HG02973 (cell line): ENCODE results near the gene PCDHA1.
"Not testable (repeated sequence)": the region's sequence is repeated elsewhere in the genome, so short reads cannot be mapped to it uniquely, and the experiment has no call there.

Source experiments
- ATAC-seq: cut with Tn5 transposase; IDR thresholded peaks from one replicate; pipeline ENCODE4 v1.9.1; 2021; ENCODE audit warnings: moderate library complexity; ENCODE audit not compliant: unreplicated experiment

PCDHA1 gene

DNA sequence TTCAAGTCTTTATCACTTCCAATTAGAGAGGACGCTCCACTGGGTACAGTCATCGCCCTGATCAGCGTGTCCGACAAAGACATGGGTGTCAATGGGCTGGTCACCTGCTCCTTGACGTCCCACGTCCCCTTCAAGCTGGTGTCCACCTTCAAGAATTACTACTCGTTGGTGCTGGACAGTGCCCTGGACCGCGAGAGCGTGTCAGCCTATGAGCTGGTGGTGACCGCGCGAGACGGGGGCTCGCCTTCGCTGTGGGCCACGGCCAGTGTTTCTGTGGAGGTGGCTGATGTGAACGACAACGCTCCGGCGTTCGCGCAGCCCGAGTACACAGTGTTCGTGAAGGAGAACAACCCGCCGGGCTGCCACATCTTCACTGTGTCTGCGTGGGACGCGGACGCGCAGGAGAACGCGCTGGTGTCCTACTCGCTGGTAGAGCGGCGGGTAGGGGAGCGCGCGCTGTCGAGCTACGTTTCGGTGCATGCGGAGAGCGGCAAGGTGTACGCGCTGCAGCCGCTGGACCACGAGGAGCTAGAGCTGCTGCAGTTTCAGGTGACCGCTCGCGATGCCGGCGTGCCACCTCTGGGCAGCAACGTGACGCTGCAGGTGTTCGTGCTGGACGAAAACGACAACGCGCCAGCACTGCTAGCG, 22.4 kb downstream of the PCDHA1 start:
- not testable (repeated sequence) for ATAC-seq

DNA sequence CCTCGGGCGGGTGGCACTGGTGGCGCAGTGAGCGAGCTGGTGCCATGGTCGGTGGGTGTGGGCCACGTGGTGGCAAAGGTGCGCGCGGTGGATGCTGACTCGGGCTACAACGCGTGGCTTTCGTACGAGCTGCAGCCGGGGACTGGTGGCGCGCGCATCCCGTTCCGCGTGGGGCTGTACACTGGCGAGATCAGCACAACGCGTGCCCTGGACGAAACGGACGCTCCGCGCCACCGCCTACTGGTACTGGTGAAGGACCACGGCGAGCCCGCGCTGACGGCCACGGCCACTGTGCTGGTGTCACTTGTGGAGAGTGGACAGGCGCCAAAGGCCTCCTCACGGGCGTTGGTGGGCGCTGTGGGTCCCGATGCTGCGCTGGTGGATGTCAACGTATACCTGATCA, 22.9 kb downstream of the PCDHA1 start:
- ATAC-seq = no peak

DNA sequence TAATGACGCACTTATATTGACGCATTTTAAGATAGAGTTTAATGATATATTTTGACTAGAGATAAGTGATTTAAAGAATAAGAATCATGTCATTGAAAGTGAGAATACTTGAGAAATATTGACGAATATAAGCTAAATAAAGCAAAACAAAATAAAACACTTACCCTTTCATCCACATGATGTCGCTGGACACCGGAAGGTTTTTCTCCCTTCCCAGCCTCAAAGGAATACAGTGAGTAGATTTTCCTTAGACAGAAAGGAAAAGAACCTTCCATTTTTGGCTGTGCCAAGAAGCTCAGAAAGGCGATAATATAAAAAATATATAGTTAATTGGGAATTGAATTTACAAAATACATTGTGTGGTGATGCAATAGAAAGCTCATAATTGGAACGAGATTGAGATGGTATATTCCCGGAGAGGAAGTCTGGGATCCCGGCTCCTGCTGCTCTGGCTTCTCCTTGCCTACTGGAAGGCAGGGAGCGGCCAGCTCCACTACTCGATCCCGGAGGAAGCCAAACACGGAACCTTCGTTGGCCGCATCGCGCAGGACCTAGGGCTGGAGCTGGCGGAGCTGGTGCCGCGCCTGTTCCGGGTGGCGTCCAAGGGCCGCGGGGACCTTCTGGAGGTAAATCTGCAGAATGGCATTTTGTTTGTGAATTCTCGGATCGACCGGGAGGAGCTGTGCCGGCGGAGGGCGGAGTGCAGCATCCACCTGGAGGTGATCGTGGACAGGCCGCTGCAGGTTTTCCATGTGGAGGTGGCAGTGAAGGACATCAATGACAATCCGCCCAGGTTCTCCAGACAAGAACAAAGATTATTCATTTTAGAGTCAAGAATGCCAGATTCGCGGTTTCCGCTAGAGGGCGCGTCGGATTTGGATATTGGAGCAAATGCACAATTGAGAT, 35.7 kb downstream of the PCDHA1 start, which contains the start of gene PCDHA5:
PCDHA5 (plus strand) TSS at position 239 of the 906 bp plus-strand sequence.
- no peak for ATAC-seq

DNA sequence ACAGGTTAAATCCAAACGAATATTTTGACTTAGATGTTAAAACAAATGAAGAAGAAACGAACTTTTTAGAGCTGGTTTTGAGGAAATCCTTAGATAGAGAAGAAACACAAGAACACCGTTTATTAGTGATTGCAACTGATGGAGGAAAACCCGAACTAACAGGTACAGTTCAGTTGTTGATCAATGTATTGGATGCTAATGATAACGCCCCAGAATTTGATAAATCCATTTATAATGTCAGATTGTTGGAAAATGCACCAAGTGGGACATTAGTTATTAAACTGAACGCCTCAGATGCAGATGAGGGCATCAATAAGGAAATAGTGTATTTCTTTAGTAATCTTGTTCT, 36.3 kb downstream of the PCDHA1 start:
- ATAC-seq = no peak

DNA sequence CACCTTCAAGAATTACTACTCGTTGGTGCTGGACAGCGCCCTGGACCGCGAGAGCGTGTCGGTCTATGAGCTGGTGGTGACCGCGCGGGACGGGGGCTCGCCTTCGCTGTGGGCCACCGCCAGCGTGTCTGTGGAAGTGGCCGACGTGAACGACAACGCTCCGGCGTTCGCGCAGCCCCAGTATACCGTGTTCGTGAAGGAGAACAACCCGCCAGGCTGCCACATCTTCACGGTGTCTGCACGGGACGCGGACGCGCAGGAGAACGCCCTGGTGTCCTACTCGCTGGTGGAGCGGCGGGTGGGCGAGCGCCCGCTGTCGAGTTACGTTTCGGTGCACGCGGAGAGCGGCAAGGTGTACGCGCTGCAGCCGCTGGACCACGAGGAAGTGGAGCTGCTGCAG, 37.0 kb downstream of the PCDHA1 start:
- ATAC-seq = not testable (repeated sequence)

DNA sequence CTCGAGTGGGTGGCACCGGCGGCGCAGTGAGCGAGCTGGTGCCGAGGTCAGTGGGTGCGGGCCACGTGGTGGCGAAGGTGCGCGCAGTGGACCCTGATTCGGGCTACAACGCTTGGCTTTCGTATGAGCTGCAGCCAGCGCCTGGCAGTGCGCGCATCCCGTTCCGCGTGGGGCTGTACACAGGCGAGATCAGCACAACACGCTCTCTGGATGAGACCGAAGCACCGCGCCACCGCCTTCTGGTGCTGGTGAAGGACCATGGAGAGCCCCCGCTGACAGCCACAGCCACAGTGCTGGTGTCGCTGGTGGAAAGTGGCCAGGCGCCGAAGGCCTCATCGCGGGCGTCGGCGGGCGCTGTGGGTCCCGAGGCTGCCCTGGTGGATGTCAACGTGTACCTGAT, 37.5 kb downstream of the PCDHA1 start:
- ATAC-seq = no peak

DNA sequence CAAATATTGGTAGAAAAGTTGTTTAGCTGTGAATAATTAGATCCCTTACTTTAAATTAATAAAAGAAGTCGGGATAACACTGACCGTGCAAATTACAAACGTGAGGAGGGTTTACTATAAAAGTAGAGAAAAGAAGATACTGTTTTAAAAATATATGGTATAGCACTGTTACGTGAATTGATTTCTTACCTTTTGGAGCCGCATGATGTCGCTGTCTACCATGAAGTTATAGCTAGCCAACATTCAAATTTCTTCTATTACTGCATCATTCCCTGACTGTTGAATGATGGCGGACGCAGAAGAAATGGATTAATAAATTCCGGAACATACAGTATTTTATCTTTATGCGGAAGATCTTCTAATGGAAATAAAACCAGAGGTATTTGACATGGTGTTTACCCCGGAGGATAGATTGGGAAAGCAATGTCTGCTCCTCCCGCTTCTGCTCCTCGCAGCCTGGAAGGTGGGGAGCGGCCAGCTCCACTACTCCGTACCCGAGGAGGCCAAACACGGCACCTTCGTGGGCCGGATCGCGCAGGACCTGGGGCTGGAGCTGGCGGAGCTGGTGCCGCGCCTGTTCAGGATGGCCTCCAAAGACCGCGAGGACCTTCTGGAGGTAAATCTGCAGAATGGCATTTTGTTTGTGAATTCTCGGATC, 41.9 kb downstream of the PCDHA1 start, which contains the start of gene PCDHA6:
PCDHA6 (plus strand) TSS at position 257 of the 658 bp plus-strand sequence; CDS start at position 389, 132 bp downstream.
- no peak for ATAC-seq

DNA sequence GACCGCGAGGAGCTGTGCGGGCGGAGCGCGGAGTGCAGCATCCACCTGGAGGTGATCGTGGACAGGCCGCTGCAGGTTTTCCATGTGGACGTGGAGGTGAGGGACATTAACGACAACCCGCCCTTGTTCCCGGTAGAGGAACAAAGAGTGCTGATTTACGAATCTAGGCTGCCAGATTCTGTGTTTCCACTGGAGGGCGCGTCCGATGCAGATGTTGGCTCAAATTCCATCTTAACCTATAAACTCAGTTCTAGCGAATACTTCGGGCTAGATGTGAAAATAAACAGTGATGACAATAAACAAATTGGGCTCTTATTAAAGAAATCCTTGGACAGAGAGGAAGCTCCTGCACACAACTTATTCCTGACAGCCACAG, 42.4 kb downstream of the PCDHA1 start:
- no peak for ATAC-seq

DNA sequence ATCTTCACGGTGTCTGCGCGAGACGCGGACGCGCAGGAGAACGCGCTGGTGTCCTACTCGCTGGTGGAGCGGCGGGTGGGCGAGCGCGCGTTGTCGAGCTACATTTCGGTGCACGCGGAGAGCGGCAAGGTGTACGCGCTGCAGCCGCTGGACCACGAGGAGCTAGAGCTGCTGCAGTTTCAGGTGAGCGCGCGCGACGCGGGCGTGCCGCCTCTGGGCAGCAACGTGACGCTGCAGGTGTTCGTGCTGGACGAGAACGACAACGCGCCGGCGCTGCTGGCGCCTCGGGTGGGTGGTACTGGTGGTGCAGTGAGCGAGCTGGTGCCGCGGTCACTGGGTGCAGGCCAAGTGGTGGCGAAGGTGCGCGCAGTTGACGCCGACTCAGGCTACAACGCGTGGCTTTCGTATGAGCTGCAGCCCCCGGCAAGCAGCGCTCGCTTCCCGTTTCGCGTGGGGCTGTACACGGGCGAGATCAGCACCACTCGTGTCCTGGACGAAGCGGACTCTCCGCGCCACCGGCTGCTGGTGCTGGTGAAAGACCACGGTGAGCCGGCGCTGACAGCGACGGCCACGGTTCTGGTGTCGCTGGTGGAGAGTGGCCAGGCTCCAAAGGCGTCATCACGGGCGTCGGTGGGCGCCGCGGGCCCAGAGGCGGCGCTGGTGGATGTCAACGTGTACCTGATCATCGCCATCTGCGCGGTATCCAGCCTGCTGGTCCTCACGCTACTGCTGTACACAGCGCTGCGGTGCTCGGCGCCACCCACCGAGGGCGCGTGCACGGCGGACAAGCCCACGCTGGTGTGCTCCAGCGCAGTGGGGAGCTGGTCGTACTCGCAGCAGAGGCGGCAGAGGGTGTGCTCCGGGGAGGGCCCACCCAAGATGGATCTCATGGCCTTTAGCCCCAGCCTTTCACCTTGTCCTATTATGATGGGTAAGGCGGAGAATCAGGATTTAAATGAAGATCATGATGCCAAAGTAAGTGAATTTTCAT, 43.9 kb downstream of the PCDHA1 start:
- not testable (repeated sequence) for ATAC-seq

DNA sequence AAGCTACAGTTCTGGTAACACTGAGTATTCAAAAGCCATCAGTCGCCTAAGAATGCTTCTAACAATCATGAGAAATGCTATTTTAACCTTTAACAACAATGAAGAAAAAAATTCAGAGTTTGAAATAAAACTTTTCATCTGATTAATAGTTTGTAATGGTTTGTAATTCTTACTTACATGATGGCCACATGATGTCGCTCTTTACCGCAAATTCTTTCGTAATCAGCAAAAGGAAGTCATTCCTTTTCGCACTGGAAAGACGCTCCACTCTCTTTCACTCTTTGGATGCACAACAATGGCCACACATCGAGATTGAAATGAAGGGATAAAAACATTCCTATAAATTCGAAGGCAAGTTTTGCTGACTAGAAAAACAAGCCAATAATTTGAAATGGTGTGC, 48.1 kb downstream of the PCDHA1 start, which contains the start of gene PCDHA7:
PCDHA7 (plus strand) TSS at position 277 of the 400 bp plus-strand sequence; CDS start at position 392, 115 bp downstream.
- ATAC-seq = no peak

DNA sequence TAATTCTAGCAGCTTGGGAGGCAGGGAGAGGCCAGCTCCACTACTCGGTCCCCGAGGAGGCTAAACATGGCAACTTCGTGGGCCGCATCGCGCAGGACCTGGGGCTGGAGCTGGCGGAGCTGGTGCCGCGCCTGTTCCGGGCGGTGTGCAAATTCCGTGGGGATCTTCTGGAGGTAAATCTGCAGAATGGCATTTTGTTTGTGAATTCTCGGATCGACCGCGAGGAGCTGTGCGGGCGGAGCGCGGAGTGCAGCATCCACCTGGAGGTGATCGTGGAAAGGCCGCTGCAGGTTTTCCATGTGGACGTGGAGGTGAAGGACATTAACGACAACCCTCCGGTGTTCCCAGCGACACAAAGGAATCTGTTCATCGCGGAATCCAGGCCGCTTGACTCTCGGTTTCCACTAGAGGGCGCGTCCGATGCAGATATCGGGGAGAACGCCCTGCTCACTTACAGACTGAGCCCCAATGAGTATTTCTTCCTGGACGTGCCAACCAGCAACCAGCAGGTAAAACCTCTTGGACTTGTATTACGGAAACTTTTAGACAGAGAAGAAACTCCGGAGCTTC, 48.6 kb downstream of the PCDHA1 start:
- ATAC-seq = not testable (repeated sequence)

DNA sequence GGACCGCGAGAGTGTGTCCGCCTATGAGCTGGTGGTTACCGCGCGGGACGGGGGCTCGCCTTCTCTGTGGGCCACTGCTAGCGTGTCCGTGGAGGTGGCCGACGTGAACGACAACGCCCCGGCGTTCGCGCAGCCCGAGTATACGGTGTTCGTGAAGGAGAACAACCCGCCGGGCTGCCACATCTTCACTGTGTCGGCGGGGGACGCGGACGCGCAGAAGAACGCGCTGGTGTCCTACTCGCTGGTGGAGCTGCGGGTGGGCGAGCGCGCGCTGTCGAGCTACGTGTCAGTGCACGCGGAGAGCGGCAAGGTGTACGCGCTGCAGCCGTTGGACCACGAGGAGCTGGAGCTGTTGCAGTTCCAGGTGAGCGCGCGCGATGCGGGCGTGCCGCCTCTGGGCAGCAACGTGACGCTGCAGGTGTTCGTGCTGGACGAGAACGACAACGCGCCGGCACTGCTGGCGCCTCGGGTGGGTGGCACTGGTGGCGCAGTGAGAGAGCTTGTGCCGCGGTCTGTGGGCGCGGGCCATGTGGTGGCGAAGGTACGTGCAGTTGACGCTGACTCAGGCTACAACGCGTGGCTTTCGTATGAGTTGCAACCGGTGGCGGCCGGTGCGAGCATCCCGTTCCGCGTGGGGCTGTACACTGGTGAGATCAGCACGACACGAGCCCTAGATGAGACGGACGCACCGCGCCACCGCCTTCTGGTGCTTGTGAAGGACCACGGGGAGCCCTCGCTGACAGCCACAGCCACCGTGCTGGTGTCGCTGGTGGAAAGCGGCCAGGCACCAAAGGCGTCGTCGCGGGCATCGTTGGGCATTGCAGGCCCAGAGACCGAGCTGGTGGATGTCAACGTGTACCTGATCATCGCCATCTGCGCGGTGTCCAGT, 49.9 kb downstream of the PCDHA1 start:
- no peak for ATAC-seq

DNA sequence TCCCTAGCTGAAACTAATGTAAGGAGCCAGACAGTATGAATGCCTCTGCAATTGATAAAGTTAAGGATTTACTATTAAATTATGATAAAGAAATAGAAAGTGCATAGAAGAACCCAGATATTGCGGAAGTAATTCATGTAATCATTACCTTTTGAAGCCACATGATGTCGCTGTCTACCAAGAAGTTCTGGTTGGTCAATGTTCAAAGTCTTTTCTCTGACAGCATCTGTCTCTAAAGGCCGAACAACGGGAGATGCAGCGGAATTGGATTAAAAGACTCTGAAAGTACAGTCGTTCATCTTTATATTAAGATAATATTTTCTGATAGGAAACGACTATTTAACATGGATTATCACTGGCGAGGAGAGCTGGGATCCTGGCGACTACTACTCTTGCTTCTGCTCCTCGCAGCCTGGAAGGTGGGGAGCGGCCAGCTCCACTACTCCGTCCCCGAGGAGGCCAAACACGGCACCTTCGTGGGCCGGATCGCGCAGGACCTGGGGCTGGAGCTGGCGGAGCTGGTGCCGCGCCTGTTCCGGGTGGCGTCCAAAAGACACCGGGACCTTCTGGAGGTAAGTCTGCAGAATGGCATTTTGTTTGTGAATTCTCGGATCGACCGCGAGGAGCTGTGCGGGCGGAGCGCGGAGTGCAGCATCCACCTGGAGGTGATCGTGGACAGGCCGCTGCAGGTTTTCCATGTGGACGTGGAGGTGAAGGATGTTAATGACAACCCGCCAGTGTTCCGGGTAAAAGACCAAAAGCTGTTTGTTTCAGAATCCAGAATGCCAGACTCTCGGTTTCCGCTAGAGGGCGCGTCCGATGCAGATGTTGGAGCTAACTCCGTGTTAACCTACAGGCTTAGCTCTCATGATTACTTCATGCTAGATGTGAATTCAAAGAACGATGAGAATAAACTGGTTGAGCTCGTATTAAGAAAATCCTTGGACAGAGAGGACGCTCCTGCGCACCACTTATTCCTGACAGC, 55.3 kb downstream of the PCDHA1 start, which contains the start of gene PCDHA8:
PCDHA8 (plus strand) TSS at position 210 of the 985 bp plus-strand sequence; CDS start at position 345, 135 bp downstream.
- ATAC-seq = no peak

DNA sequence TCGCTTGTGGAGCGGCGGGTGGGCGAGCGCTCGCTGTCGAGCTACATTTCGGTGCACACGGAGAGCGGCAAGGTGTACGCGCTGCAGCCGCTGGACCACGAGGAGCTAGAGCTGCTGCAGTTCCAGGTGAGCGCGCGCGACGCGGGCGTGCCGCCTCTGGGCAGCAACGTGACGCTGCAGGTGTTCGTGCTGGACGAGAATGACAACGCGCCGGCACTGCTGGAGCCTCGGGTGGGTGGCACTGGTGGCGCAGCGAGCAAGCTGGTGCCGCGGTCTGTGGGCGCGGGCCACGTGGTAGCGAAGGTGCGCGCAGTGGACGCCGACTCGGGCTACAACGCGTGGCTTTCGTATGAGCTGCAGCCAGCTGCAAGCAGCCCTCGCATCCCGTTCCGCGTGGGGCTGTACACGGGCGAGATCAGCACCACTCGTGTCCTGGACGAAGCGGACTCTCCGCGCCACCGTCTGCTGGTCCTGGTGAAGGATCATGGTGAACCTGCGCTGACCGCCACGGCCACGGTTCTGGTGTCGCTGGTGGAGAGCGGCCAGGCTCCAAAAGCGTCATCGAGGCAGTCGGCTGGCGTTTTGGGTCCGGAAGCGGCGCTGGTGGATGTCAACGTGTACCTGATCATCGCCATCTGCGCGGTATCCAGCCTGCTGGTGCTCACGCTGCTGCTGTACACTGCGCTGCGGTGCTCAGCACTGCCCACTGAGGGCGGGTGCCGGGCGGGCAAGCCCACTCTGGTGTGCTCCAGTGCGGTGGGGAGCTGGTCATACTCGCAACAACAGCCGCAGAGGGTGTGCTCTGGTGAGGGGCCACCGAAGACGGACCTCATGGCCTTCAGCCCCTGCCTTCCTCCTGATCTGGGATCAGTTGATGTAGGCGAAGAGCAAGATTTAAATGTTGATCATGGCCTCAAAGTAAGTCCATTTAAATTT, 57.1 kb downstream of the PCDHA1 start:
- no peak for ATAC-seq

DNA sequence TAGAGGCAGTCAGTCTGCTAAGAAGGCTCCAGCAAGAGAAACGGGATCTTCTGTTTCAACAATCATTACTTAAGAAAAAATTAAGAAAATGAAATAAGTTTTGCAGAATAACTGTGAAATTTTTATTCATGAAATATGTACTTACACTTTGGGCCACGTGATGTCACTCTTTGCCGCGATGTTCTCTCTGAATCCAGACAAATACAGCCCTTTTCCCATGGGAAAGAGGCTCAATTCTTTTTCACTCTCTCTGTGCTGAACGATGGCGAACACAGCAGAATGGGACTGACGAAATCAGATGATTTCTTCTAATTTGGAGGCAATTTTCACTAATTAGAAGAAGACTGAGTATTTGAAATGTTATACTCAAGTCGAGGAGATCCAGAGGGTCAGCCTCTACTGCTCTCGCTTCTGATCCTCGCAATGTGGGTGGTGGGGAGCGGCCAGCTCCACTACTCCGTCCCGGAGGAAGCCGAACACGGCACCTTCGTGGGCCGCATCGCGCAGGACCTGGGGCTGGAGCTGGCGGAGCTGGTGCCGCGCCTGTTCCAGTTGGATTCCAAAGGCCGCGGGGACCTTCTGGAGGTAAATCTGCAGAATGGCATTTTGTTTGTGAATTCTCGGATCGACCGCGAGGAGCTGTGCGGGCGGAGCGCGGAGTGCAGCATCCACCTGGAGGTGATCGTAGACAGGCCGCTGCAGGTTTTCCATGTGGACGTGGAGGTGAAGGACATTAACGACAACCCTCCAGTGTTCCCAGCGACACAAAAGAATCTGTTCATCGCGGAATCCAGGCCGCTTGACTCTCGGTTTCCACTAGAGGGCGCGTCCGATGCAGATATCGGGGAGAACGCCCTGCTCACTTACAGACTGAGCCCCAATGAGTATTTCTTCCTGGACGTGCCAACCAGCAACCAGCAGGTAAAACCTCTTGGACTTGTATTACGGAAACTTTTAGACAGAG, 62.5 kb downstream of the PCDHA1 start, which contains the start of gene PCDHA9:
PCDHA9 (plus strand) TSS at position 244 of the 964 bp plus-strand sequence; CDS start at position 358, 114 bp downstream.
- not testable (repeated sequence) for ATAC-seq
